ENCODE results near the gene ATP11C.
"Not testable (repeated sequence)": the region's sequence is repeated elsewhere in the genome, so short reads cannot be mapped to it uniquely, and the experiment has no call there.

The ATP11C gene

GRCh38 chrX:139965421-139965820, 32.6 kb upstream of the ATP11C start, which contains the start of gene CXorf66:
TSS of gene CXorf66 (minus strand) at chrX:139965521. CDS start at chrX:139965496, 25 bp downstream.
- no peaks in the 10 kb centered on the region for H3K4me1 ChIP-seq
- no peak within 1 kb of the TSS for H3K9ac ChIP-seq
- no peak within 1 kb of the TSS for H3K4me3 ChIP-seq (ENCODE audit: low read depth, low read length)
- TF ChIP-seq CTCF (IDR thresholded peaks at IDR 0.05) = no peak
- H3K4me2 ChIP-seq (ENCODE audit: low read length) = no peak within 1 kb of the TSS
- no peak within 1 kb of the TSS for H3K27ac ChIP-seq
- H3K79me2 ChIP-seq = no peaks in the 10 kb centered on the region
- no peak within 1 kb of the TSS for H2AFZ ChIP-seq
- no peaks in the 10 kb centered on the region for H3K9me3 ChIP-seq (ENCODE audit: control insufficient read depth, low read length)
- no peaks in the 10 kb centered on the region for H3K27me3 ChIP-seq (ENCODE audit: control insufficient read depth, insufficient read depth, low read length)
- no peaks in the 10 kb centered on the region for H3K36me3 ChIP-seq (ENCODE audit: control insufficient read depth, insufficient read depth, low read length)

DNA sequence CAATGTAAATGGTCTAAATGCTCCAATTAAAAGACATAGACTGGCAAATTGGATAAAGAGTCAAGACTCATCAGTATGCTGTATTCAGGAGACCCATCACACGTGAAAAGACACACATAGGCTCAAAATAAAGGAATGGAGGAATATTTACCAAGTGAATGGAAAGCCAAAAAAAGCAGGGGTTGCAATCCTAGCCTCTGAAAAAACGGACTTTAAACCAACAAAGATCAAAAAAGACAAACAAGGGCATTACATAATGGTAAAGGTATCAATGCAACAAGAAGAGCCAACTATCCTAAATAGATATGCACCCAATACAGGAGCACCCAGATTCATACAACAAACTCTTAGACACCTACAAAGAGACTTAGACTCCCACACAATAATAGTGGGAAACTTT, 28.2 kb upstream of the ATP11C start:
- not testable (repeated sequence) for H3K4me1 ChIP-seq, H3K9ac ChIP-seq

DNA sequence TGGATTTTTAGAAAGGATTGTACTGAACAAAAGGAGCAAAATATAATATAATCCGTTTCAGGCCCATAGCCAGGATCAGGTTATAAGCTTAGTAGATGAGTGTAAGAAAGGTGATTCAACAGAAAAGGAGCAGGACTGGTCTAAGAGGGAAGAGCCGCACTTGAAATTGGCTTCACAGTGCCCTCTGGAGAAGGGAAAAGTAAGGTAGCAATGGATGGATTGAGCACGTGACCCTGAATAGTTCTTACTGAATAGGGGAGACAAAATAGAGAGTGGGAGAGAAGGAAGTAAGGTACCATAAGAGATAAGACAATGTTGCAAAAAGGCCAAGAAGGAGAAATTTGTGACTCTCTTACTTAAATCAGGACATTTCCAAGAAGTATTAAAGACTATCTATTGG, 16.9 kb upstream of the ATP11C start:
- no peak overlapping the region for H3K4me3 ChIP-seq (ENCODE audit: low read depth, low read length)
- no peak overlapping the region for H3K4me2 ChIP-seq (ENCODE audit: low read length)
- H3K9me3 ChIP-seq (ENCODE audit: control insufficient read depth, low read length) = no peaks in the 10 kb centered on the region
- no peaks in the 10 kb centered on the region for H3K4me1 ChIP-seq
- H3K36me3 ChIP-seq (ENCODE audit: control insufficient read depth, insufficient read depth, low read length) = no peaks in the 10 kb centered on the region
- H3K27me3 ChIP-seq (ENCODE audit: control insufficient read depth, insufficient read depth, low read length) = no peaks in the 10 kb centered on the region
- no peak overlapping the region for H3K9ac ChIP-seq
- no peak for TF ChIP-seq CTCF (IDR thresholded peaks at IDR 0.05)
- H3K27ac ChIP-seq = no peak overlapping the region
- no peak overlapping the region for H2AFZ ChIP-seq
- H3K79me2 ChIP-seq = no peaks in the 10 kb centered on the region

More for the DNA sequence above, 28.2 kb upstream of the ATP11C start:
- H3K9me3 ChIP-seq (ENCODE audit: control insufficient read depth, low read length); H3K4me2 ChIP-seq (ENCODE audit: low read length); H2AFZ ChIP-seq; H3K27me3 ChIP-seq (ENCODE audit: control insufficient read depth, insufficient read depth, low read length); H3K79me2 ChIP-seq; H3K27ac ChIP-seq; H3K36me3 ChIP-seq (ENCODE audit: control insufficient read depth, insufficient read depth, low read length); H3K4me3 ChIP-seq (ENCODE audit: low read depth, low read length): not testable (repeated sequence)

GRCh38 chrX:139945075-139945474, 12.2 kb upstream of the ATP11C start:
- H3K9ac ChIP-seq = no peak overlapping the region
- no peaks in the 10 kb centered on the region for H3K27me3 ChIP-seq (ENCODE audit: control insufficient read depth, insufficient read depth, low read length)
- H3K79me2 ChIP-seq = no peaks in the 10 kb centered on the region
- no peaks in the 10 kb centered on the region for H3K4me1 ChIP-seq
- H3K4me3 ChIP-seq (ENCODE audit: low read depth, low read length) = no peak overlapping the region
- no peaks in the 10 kb centered on the region for H3K36me3 ChIP-seq (ENCODE audit: control insufficient read depth, insufficient read depth, low read length)
- H3K9me3 ChIP-seq (ENCODE audit: control insufficient read depth, low read length) = no peaks in the 10 kb centered on the region
- H3K27ac ChIP-seq = no peak overlapping the region
- H2AFZ ChIP-seq = no peak overlapping the region
- no peak overlapping the region for H3K4me2 ChIP-seq (ENCODE audit: low read length)
- no peak for TF ChIP-seq CTCF (IDR thresholded peaks at IDR 0.05)

GRCh38 chrX:139936259-139936658, 3.4 kb upstream of the ATP11C start:
- no peaks in the 10 kb centered on the region for H3K79me2 ChIP-seq
- no peak overlapping the region for H3K4me2 ChIP-seq (ENCODE audit: low read length)
- no peaks in the 10 kb centered on the region for H3K36me3 ChIP-seq (ENCODE audit: control insufficient read depth, insufficient read depth, low read length)
- no peak overlapping the region for H3K4me3 ChIP-seq (ENCODE audit: low read depth, low read length)
- H3K9me3 ChIP-seq (ENCODE audit: control insufficient read depth, low read length) = no peaks in the 10 kb centered on the region
- no peak overlapping the region for H3K27ac ChIP-seq
- TF ChIP-seq CTCF (IDR thresholded peaks at IDR 0.05) = no peak
- peaks cover 2% of the 10 kb centered on the region for H3K4me1 ChIP-seq
- H3K27me3 ChIP-seq (ENCODE audit: control insufficient read depth, insufficient read depth, low read length) = no peaks in the 10 kb centered on the region
- H2AFZ ChIP-seq = no peak overlapping the region
- H3K9ac ChIP-seq = no peak overlapping the region
